ENCODE measurements around the gene CCDC177.

CCDC177 gene

DNA sequence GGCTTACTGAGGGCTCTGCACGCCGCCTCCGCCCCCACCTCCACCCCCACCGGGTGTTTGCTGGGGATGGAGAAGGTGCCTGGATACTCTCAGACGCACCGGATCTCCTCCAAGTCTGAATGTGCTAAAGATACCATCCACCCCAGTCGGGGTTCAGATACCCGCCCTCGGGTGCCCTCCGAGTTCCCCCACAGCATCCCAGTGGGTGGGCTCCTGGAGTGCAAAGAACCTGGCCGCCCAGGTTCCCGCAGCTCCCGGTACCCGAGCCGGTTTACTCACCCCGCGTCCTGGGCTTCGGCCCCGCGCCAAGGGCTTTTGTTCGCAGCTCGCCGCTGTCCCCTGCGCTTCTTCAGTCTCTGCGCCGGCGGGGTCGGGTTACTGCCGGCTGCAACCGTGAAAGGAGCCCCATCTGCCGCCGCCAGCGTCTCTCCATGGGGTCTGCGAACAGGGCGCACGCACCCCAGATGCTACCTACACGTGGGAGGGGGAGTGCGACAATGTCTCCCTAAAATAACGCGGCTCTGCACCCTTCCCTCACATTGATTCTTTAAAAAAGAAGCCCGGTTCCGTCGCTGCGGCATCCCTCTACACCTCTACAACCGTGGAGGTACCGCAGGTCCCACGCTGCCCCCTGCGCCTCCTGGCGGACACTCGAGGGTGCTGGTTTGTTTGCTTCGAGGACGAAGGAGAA, at the start of gene CCDC177:
Gene CCDC177, minus strand, starts transcription at position 609 of the 691 bp plus-strand sequence. CDS start 1,249 bp downstream, outside the sequence.
- DNase-seq (ENCODE audit: low read depth, low spot score) = peak; percentile 82

DNA sequence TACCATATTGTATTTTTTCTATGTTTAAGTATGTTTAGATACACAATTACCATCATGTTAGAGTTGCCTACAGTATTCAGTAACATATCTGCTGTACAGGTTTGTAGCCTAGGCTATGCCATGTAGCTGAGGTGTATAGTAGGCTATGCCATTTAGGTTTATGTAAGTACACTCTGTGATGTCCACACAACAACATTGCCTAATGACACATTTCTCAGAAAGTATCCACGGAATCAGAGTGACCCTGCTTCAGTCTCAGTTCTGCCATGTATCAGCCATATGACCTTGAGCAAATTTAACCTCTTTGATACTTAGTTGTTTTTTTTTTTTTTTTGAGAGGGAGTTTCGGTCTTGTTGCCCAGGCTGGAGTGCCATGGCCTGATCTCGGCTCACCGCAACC, 49.5 kb upstream of the CCDC177 start:
- no peak for DNase-seq (ENCODE audit: low read depth, low spot score)

- no peak for DNase-seq (ENCODE audit: low read depth, low spot score)
These were observed 46.3 kb upstream of the CCDC177 start for GRCh38 chr14:69620981-69621380.

DNA sequence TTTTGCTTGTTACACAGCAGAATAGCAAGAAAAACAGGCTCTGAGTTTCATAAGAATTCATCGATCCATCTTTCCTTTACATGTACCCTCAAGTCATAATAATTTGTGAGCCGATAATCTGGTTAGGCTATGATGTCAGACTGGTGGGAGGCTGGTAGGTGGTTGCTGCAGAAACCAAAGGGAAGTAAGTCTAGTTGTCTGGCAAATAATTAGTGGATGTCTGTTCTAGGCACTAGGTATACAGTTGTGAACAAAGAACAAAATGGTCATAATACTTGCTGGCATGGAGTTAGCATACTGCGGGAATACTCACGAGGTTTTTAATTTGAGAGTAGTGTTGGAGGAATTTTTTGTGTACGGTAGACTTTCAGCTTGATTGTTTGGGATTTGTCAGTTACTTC, 45.5 kb upstream of the CCDC177 start:
- no peak for DNase-seq (ENCODE audit: low read depth, low spot score)

GRCh38 chr14:69619012-69619411, 44.3 kb upstream of the CCDC177 start:
- DNase-seq (ENCODE audit: low read depth, low spot score) = no peak

GRCh38 chr14:69617796-69618195, 43.1 kb upstream of the CCDC177 start:
- DNase-seq (ENCODE audit: low read depth, low spot score) = no peak

DNA sequence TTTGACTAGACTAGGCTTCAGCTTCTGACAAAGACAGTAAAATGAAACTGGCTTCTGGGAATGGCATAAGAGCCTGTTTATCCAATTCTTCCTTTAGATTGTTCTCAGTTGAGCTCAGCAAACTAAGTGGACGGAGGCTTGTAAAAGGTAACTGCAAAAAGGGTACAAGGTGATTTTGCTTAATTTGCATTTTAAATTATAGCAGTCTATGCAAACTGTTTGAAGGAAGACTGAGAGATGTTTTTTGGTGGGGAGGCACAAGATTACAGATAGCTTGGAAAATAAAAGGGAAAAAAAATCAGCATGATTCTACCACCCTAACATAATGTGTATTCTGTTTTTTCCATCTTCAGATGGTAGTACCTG, 41.7 kb upstream of the CCDC177 start:
- DNase-seq (ENCODE audit: low read depth, low spot score) = no peak

DNA sequence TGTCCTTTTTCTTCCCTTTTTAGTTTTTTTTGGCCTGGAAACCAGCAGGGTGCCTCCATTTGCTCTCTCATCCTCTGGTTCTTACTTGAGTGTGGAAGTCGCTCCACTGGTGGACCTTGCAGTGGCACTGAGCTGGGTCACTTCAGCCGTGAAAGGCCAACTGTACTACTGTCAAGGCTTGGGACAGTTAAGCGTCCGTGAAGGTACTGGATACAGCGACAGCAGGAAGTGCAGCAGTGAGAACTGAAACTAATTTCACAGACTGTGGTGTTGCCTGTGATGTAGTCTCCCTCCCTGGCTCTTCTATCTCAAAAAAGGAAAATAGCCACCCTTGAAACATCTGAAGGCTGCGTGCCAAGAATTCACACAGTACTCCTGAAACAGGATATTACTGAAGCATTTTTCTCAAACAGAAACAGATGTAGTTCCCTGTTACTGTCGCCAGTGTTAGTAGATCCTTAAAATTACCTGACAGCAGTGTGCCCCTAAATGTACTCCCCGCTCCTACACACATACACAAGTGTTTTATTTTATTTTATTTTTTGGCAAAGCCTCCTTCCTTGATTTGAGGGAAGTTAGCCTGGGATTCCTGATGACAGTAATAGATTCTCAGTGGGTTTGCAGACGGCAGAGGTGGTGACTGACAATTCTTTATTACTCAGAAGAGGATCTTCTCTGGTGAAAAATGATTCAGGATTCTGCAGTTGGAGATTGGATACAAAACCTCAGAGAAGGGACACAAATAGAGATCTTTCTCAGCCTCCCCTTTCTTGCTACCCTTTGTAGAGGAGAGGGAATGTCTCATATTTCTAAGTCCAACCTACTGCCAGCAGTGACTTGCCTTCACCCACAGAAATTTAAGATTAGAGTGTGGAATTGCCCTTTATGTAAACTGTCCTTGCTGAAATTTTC, 41.1 kb upstream of the CCDC177 start:
- no peak for DNase-seq (ENCODE audit: low read depth, low spot score)

DNA sequence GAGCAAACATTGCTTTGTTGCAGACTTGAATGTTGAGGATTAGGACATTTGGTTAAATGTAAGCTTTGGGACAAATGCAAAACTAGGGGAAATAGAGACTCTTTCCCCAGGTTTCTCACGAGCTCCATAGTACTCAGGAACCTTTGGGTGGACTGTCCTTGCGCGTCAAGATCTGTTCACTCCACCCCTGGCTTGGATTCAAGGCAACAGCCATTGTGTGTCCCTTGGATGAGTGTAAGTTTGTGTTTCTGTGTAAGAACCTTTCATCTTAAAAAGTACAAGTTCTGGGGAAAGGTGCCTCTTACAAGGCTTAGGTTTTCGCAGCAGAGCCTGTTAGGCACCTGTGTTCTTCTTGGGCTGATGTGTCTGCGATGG, 40.4 kb upstream of the CCDC177 start:
- DNase-seq (ENCODE audit: low read depth, low spot score) = no peak

- DNase-seq (ENCODE audit: low read depth, low spot score) = no peak
These were observed 39.9 kb upstream of the CCDC177 start for GRCh38 chr14:69614592-69614991.

- no peak for DNase-seq (ENCODE audit: low read depth, low spot score)
These were observed 38.8 kb upstream of the CCDC177 start for GRCh38 chr14:69613312-69614073.

DNA sequence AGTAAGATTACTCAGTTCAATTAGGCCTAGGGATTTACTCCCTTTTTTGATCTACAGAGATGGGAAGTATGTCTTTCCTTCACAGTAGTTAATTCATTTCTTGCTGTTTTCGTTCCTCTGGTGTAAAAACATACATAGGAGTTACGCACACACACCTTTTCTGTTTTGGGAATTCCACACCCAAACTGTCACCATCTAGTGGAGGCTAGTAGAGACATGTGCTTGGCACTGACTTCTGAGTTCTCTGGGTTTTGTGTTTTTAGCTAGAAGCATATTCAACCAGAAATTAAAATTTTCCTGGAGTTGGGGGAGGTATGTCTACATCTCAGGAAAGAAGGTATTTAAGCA, 38.1 kb upstream of the CCDC177 start:
- DNase-seq (ENCODE audit: low read depth, low spot score) = no peak

DNA sequence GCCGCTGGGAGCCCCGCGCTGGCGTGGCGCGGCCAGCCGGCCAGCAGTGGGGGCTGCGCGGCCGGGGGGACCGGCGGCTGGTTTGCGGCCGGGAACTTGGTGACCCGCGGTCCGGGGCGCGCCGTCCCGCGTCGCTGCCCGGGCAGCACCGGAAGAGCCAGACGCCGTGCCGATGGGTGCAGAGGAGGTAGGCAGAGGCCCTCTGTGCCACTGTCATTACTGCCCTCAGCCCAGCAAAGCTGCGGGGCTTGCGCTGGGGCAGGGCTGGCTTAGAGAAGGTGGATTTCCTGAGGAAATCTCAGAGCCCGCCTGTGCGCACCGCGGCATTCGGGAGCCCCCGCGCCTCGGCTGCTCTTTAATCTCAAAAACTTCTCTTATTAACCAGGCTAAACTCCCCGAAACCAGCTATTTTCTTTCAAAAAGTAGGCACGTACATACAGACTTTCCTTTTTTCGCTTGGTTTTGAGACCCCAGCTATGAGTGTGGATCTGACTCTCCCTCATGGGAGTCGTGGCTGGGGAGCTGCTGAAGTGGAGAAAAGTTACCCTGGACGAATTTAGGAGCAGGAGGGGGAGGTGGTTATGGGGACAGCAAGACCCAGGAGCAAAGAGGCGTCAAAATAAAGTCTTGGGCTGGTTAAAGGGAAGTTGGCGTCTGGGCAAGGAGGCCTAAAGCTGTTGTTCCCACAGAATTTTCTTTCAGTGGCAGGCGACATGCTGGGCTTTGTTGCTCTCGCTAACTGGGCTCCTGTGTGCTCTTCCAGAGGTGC, 37.5 kb upstream of the CCDC177 start:
- peak; percentile 43 for DNase-seq (ENCODE audit: low read depth, low spot score)

GRCh38 chr14:69611172-69612013, 36.7 kb upstream of the CCDC177 start, which contains the start of gene SUSD6:
TSS of gene SUSD6 (plus strand) at chr14:69611596. CDS start at chr14:69658593, 46,997 bp downstream.
- DNase-seq (ENCODE audit: low read depth, low spot score) = peak; percentile 60

DNA sequence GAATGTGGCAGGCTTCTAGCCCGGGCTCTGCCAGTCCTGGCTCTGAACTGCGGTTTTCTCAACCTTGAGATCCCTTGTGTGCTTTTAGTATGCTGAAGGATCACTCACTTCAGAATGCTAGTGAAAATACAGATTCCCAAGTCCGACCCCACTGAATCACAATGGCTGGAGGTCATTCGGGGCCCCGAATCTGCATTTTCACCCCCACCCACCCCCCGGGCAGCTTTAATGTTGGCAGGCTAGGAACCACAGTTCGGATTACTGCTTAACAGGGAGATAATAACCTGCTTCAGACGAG, 36.2 kb upstream of the CCDC177 start:
- DNase-seq (ENCODE audit: low read depth, low spot score) = peak; percentile 17

- DNase-seq (ENCODE audit: low read depth, low spot score) = no peak
These were observed 35.6 kb upstream of the CCDC177 start for GRCh38 chr14:69610020-69610873.

- peak; percentile 77 for DNase-seq (ENCODE audit: low read depth, low spot score)
These were observed 31.9 kb upstream of the CCDC177 start for GRCh38 chr14:69606258-69607184.

DNA sequence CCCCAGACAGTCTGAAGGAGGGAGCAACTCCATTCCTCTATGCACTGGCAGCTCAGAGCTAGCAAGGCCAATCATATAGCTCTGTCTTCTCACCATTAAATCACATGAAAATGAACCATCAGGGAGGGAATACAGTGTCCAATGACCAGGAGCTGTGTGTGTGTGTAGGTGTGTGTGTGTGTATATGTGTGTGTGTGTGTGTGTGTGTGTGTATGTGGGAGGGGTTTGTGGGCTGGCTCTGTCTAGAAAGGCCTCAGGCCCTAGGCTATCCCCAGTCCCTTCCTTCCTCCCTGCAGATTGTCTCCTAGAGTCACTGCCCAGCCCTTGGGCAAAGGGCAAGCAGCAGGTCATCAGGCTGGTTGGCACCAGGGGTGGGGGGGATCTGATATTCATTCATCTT, 31.1 kb upstream of the CCDC177 start:
- DNase-seq (ENCODE audit: low read depth, low spot score) = peak; percentile 33
